Stimulated activated CD8-positive, alpha-beta memory T cell treated with anti-CD3 and anti-CD28 coated beads, Interleukin-15, amount 100 ng/mL, for 1 hour (primary cell): ENCODE results near the gene KCNG1.

Source experiments
- DNase-seq: peaks from one replicate; pipeline ENCODE4 v3.0.0-alpha.2; 2020; ENCODE audit warnings: low read depth

The KCNG1 gene

DNA sequence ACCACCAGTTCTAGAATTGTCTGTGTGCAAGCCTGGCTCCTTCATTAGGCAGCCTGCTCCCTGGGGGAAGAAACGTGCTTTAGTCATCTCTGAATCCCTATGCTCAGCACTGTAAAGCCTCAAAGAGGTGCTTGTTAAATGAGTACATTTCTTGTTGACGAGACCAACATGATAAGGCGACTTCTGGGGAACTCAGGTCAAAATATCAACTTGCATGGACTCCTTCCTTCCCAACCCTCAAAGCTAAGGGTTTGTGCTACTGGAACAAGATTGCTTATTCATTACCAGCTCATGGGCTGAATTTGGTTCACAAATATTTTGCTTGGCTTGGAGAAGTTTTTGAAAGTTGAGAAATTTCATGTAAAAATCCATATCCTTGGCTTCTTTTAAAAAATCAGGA lies 10.6 kb downstream of the KCNG1 start:
- no peak for DNase-seq

GRCh38 chr20:51011479-51011878 lies 11.4 kb downstream of the KCNG1 start:
- DNase-seq = no peak

- DNase-seq = no peak
Measured at GRCh38 chr20:51010932-51011331, 12.0 kb downstream of the KCNG1 start.

GRCh38 chr20:51010043-51010365 lies 12.9 kb downstream of the KCNG1 start:
- DNase-seq = no peak

GRCh38 chr20:51009303-51010042 lies 13.4 kb downstream of the KCNG1 start:
- no peak for DNase-seq

DNA sequence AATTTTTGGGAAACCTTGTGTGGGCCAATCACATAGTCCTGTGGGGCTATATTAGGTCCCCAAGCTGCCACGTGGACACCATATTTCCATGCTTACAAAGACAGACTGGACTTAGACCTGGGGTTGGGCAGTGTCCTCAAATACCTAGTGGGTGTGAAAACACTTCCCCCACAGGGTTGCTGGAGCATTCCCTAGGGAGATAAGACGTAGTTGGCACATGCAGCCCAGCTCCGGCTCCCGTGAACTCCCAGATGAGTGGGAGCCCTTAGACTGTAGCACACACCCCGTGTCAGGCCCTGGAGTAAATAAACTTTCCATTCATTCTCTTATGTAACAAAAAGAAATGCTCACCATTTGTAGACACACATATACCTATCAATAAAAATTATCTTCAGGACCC lies 14.2 kb downstream of the KCNG1 start:
- DNase-seq = no peak

DNA sequence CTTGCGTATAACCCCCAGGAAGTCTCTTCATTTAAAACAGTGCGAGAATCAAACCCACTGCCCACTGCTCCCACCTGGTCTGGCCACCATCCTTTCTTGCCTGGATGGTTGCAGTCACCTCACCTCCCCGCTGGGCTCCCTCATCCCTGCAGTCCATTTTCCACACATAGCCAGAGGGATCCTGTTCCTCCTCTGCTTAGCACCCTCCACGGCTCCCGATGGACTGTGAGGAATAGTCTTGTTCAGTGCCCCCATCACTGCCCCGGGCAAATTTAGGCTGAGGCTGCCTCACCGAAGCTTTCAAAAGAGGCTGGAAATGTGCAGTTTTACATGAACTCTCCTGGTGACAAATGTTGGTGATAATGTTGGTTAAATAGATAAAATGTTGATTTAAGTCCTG lies 17.7 kb downstream of the KCNG1 start:
- DNase-seq = no peak

DNA sequence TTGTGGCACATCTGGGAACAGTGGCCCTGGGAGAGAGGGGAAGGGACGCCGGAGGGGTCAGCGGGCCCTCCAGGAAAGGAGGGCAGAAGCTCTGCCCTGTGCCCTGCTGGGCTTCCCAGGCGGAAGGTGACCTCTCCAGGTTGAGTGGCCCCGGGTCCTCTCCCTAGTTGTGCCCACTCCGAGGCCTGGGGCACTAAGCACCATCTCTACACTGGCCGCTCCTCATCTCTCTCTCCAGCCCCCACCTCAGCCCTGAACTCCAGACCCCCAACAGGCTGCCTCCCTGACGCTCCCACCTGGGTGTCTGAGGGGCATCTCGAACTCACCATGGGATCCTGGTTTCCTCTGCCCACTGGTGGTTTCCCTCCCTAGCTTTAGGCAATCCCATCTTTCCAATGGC lies 18.1 kb downstream of the KCNG1 start:
- no peak for DNase-seq

DNA sequence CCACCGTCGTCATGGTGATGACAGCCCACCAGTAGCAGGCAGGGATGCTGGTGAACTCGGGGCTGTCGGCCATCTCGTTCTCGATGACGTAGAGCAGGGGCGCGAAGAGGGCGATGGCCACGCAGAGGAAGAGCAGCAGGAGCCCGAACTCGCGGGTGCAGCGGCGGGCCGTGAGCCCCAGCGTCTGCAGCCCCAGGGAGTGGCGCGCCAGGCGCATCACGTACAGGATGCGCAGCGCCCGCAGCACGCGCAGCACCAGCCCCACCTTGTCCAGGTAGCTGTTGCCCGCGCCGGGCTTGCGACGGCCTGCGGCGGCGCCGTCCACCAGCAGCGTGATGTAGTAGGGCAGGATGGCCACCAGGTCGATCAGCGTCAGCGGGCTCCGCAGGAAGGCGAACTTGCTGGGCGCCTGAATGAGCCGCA lies 18.6 kb downstream of the KCNG1 start:
- no peak for DNase-seq

DNA sequence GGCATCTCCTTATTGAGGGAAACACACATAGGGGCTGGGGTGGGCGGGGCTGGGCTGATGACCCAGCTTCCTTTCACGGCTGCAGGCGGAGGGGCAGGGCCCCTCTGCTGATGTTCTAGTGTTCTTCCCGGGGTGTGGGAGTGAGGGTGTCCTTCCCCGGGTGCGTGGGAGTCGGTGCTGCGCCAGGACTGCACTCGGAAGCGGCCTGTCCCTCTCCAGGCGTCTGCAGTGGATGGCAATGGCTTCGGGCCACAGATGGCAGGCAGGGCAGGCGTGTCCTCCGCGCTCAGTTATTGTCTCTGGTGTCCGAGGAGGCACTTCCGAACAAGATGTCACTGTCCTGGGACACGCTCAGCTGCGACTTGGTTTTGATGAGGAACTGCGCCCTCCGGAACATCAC lies 19.2 kb downstream of the KCNG1 start:
- DNase-seq = no peak

- DNase-seq = no peak
Measured at GRCh38 chr20:51002633-51003032, 20.3 kb downstream of the KCNG1 start.

GRCh38 chr20:51001430-51002265 lies 21.3 kb downstream of the KCNG1 start:
- DNase-seq = no peak

DNA sequence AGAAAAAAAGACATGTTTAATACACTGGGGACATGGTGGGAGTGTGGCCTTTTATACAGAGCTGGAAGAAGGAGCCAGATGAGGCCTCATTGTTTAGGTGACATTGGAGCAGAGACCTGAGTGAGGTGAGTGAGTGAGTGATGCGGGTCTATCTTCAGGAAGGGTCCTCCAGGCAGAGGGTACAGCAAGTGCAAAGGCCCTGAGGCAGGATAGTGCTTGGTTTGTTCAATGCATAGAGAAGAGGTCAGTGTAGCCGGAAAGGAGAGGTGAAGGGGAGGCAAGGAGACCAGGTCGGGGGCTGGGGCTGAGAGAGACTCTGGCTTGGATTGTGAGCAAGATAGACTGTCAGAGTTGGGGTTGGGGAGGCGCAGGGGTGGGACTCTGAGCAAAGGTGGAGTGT lies 23.6 kb downstream of the KCNG1 start:
- no peak for DNase-seq

DNA sequence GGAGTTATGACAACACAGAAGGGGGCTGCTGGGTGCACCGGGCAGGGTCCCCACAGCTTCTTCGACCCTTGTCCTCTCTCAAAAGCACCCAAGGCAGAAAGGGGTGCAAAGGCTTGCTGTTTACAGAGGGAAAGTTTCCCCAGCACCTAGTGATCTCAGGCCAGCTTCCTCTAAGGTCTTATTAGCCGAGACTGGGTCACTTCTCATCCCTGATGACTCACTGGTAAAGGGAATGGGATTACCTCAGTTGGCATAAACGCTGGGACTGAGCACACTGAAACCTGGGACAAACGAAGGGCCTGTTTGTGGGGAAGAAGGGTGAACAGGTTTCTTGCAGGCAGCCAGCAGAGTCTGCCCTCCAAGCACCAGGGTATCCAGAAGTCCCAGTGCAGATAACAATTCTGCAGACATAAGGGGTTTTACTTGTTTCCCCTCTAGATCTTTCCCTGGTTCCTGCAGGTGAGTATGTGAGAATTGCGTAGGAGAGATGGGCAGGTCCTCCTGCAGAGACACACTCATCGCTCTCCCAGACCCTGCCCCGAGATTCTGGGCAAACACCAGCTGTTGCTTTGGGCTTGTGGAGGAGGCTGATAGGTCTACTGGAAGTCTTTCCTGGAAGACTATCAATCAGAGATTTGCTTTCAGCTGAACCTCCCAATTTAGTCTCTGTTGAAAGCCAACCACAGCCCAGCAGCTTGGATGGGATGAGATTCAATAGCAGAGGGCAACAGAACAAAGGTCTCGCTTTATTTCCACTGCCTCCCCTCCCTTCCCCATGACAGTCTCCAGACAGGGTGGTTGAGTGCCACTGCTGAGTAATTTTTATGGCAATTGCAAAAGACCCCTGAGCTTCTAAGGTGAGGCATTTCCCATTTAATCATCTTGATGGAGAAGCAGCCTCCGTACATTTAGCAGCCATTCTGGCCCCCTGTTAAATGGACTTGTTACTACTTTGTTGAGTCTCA lies 25.7 kb downstream of the KCNG1 start:
- DNase-seq = no peak

- no peak for DNase-seq
Measured at GRCh38 chr20:50995506-50995905, 27.4 kb downstream of the KCNG1 start.

DNA sequence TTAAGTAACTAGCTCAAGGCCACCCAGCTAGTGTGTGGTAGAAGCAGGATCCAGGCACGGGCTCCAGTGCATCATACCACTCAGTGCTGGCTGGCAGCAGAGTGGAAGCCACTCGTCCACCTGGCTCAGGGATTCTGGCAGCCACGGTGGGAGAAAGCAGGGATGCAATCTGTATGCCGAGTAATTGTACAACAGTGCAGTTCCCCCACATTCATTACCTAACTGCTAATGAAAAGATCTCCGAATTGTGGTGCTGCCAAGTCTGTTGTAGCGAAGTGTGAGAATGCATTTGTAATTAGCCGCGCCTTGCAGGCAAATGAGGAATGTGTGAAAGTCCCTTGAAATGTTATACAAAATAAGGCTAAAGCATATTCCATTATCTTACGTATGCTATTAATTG lies 29.0 kb downstream of the KCNG1 start:
- no peak for DNase-seq

DNA sequence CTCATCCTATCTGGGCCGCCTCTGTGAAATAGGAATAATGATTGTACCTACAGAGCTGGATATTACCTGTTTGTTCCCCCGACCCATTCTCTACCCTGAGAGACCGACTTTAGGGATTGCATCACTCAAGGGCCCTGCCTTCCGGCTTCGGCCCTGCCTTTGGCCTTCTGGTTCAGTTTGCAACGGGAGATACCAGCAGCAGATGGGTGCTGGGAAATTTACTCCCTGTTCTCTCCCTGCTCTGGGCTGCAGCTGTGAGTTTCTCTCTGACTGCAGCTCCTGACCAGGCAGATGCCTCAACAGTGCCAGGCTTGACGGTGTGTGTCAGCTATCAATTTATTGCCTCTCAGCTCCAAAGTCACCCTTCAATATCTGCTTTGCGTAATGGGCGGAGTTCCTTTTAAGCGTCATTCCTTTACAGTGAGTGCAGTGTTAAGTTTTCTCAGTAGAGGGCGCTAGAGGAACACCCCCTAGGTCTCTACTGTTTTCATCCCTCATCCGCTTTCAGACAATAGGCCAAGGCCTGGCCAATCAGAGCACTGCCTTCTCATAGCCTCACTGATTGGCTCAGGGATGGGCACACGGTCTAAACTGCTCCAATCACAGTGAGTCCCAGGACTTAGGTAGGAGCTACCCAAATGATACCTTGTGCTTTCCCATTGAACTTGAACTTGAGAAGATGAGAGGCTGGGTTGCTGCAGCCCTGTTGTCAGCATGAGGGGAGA lies 30.0 kb downstream of the KCNG1 start:
- DNase-seq = no peak

- DNase-seq = no peak
Measured at GRCh38 chr20:50992336-50992732, 30.6 kb downstream of the KCNG1 start.

DNA sequence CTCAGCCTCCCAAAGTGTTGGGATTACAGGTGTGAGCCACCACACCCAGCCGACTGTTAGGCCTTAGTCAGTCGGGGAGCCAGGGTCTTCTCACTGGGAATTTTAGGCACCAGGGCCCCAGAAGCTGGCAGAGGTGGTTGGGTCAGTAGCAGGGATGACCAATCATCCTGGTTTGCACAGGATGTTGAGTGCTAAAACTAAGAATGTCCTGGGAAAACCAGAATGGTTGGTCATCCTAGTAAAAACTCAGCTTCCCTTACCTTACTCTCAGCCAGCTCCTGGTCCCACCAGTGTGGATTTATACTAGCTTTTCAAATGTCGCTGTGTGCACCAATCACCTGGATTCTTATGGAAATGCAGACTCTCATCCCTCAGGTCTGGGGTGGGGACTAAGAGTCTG lies 31.8 kb downstream of the KCNG1 start:
- DNase-seq = no peak

- DNase-seq = peak; percentile 46
Measured at GRCh38 chr20:50987493-50988210, 35.3 kb downstream of the KCNG1 start.

GRCh38 chr20:50983321-50983720 lies 39.6 kb downstream of the KCNG1 start:
- no peak for DNase-seq
